Neural cell (in vitro differentiated cells): ENCODE results near the gene ZNF613.

Experiments used
- RAD21 ChIP-seq: fragments of 450-650 bp; conservative IDR thresholded peaks from 2 replicates; pipeline ENCODE4 v1.6.1; 2014; ENCODE audit warnings: antibody characterized with exemption, mild to moderate bottlenecking, moderate library complexity
- TF ChIP-seq, protein P1 (sequence below): fragments of 450-650 bp; IDR thresholded peaks from 2 replicates; pipeline ENCODE4 v1.5.1; 2014; ENCODE audit warnings: antibody characterized with exemption, mild to moderate bottlenecking, moderate library complexity; ENCODE audit not compliant: poor library complexity, severe bottlenecking

- no peak for TF ChIP-seq RAD21
- TF ChIP-seq, protein P1, sequence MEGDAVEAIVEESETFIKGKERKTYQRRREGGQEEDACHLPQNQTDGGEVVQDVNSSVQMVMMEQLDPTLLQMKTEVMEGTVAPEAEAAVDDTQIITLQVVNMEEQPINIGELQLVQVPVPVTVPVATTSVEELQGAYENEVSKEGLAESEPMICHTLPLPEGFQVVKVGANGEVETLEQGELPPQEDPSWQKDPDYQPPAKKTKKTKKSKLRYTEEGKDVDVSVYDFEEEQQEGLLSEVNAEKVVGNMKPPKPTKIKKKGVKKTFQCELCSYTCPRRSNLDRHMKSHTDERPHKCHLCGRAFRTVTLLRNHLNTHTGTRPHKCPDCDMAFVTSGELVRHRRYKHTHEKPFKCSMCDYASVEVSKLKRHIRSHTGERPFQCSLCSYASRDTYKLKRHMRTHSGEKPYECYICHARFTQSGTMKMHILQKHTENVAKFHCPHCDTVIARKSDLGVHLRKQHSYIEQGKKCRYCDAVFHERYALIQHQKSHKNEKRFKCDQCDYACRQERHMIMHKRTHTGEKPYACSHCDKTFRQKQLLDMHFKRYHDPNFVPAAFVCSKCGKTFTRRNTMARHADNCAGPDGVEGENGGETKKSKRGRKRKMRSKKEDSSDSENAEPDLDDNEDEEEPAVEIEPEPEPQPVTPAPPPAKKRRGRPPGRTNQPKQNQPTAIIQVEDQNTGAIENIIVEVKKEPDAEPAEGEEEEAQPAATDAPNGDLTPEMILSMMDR, result no peak
Measured at GRCh38 chr19:51931921-51932320, 4.6 kb downstream of the ZNF613 start.
